HG02970 (cell line): ENCODE results near the gene FAM216A.

Experiments
- ATAC-seq: cut with Tn5 transposase; IDR thresholded peaks from one replicate; pipeline ENCODE4 v1.9.1; 2021; ENCODE audit warnings: mild to moderate bottlenecking, moderate library complexity, moderate number of reproducible peaks; ENCODE audit not compliant: unreplicated experiment, low FRiP score

FAM216A gene

GRCh38 chr12:110537605-110538409, 69.2 kb downstream of the FAM216A start:
- ATAC-seq = no peak

DNA sequence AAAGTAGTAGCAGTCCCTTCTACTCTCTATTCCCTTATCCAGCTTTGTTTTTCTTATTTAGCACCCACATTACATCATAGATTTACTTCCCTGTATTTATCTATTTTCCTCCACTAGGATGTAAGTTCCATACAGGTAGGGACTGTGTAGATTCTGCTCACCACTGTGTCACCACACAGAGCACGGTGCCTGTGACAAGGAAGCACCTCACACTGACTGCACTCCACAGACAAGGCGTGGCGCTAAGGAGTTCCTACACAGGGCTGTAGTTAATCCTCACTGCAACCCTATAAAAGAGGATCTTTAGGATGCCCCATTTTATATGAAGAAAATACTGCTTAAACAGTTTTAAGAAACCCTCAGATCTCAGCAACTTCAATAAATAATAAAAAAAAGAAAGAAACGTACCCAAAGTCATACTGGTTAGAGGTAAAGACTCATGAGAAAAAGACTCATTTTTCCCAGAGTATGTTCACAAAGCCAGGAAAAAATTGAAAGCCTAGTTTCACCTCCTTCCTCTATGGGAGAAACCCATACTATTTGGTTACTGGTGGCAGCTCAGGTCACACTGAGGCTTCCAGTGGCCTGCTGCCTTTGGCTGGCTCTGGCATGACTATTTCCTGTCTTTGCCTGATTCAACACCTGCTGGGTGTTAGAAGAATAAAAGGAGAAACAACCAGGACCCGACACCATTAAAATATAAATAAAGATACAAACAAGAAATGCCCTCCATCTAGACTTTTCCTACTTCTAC, 70.4 kb downstream of the FAM216A start:
- no peak for ATAC-seq
